ENCODE data around the gene SGMS1.
A peak's percentile ranks its signal among the peaks of the same experiment; 100 is the strongest.

The SGMS1 gene

DNA sequence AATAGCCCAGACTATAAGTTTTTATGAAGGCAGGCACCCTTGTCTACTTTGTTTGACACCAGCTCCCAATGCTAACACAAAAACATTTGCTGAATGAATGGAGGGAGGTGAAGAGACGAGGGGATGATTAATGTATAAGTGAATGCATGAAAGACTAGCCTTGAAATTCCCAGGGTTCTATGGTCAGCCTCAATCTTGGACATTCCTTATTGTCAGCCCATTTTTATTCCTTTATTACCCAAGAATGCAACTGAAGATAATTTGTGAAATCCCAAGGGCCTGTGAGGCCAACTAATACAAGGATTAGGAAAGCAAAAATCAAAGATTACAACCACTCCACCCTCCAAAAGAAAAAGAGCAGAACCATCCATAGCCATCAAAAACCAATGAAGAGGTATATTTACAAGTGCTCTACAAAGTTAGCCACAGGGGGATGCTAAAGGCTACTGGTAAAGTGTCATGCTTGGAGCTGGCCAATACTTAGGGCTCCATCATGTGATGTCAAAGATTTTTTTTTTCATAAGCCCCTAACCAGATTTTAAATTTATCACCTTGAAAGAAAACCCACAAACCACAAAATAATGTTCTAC, 332.4 kb downstream of the SGMS1 start:
- no CpG with 5 or more reads among the region's 1 CpG for WGBS
- Histone ChIP-seq H3K36me3 (ENCODE audit: control insufficient read depth in 1 of 2, insufficient read depth in 2 of 2, low read depth in 1 of 2, low read length in 2 of 2) (peaks cover 0 to 3% of the 10 kb centered on the region in 2 experiments), H3K4me1 (ENCODE audit: control insufficient read depth, insufficient read depth, low read depth, low read length) (no peaks in the 10 kb centered on the region), H3K27ac (ENCODE audit: low read length, poor library complexity, severe bottlenecking) (no peak overlapping the region), H3K9me3 (ENCODE audit: control insufficient read depth, low read length) (no peaks in the 10 kb centered on the region), H2AFZ (ENCODE audit: low read depth, low read length) (no peak overlapping the region), H3K4ac (ENCODE audit: low read depth in 1 of 2, low read length in 2 of 2) (no peak overlapping the region), H3K79me1 (replicated peaks; ENCODE audit: low read length, poor library complexity, severe bottlenecking) (no peaks in the 10 kb centered on the region), H2BK5ac (ENCODE audit: low read depth, low read length, poor library complexity, severe bottlenecking) (no peak overlapping the region), H3K27me3 (ENCODE audit: control insufficient read depth in 1 of 2, insufficient read depth in 1 of 2, low read length in 2 of 2) (no peaks in the 10 kb centered on the region), H3K4me3 (ENCODE audit: insufficient read depth in 1 of 2, low read depth in 1 of 2, low read length in 2 of 2) (no peak overlapping the region), H3K14ac (ENCODE audit: low read length in 2 of 2) (no peak overlapping the region), H3K4me2 (ENCODE audit: low read length, poor library complexity, severe bottlenecking) (no peak overlapping the region), H3K9ac (ENCODE audit: low read length) (no peak overlapping the region), H2BK15ac (ENCODE audit: low read depth, poor library complexity, severe bottlenecking) (no peak overlapping the region), H2BK120ac (ENCODE audit: low read depth, low read length) (no peak overlapping the region), H2BK12ac (ENCODE audit: low read length in 2 of 2) (no peak overlapping the region), H2AK5ac (ENCODE audit: low read length, severe bottlenecking) (no peak overlapping the region), H4K8ac (ENCODE audit: low read length) (no peak overlapping the region), H3K18ac (ENCODE audit: low read depth in 1 of 2, low read length in 2 of 2) (no peak overlapping the region), H3K23ac (ENCODE audit: low read length in 2 of 2) (no peak overlapping the region), H4K91ac (ENCODE audit: low read length) (no peak overlapping the region)
- peak; percentile 18 for DNase-seq

DNA sequence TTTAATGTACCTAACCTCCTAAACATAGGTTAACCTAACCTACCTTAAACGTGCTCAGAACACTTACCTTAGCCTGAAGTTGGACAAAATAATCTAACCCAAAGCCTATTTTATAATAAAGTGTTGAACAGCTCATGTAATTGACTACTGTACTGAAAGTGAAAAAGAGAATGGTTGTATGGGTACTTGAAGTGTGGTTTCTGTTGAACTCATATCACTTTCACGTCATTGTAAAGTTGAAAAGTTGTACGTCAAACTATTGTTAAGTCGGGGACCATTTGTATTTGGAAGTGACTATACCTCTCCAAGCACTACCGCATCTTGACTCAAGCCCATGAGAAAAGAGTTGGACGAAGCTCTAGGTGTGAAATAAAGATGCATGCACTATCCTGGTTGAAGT, 334.6 kb downstream of the SGMS1 start:
- H3K9me3 ChIP-seq (ENCODE audit: control insufficient read depth, low read length), result no peaks in the 10 kb centered on the region
- H4K91ac ChIP-seq (ENCODE audit: low read length), result no peak overlapping the region
- no peak overlapping the region for H4K8ac ChIP-seq (ENCODE audit: low read length)
- no peak overlapping the region for H3K4ac ChIP-seq (ENCODE audit: low read depth in 1 of 2, low read length in 2 of 2)
- H3K27ac ChIP-seq (ENCODE audit: low read length, poor library complexity, severe bottlenecking), result no peak overlapping the region
- no peak overlapping the region for H2BK12ac ChIP-seq (ENCODE audit: low read length in 2 of 2)
- no peak overlapping the region for H2AK5ac ChIP-seq (ENCODE audit: low read length, severe bottlenecking)
- no peak overlapping the region for H3K4me3 ChIP-seq (ENCODE audit: insufficient read depth in 1 of 2, low read depth in 1 of 2, low read length in 2 of 2)
- peaks cover 0 to 6% of the 10 kb centered on the region in 2 experiments for H3K27me3 ChIP-seq (ENCODE audit: control insufficient read depth in 1 of 2, insufficient read depth in 1 of 2, low read length in 2 of 2)
- H3K4me2 ChIP-seq (ENCODE audit: low read length, poor library complexity, severe bottlenecking), result no peak overlapping the region
- no peak overlapping the region for H2BK120ac ChIP-seq (ENCODE audit: low read depth, low read length)
- no peak overlapping the region for H3K18ac ChIP-seq (ENCODE audit: low read depth in 1 of 2, low read length in 2 of 2)
- no peak overlapping the region for H3K9ac ChIP-seq (ENCODE audit: low read length)
- 83% methylated on average over 3 of the region's 6 CpGs for WGBS
- H3K4me1 ChIP-seq (ENCODE audit: control insufficient read depth, insufficient read depth, low read depth, low read length), result no peaks in the 10 kb centered on the region
- no peak overlapping the region for H3K14ac ChIP-seq (ENCODE audit: low read length in 2 of 2)
- no peak overlapping the region for H3K23ac ChIP-seq (ENCODE audit: low read length in 2 of 2)
- H2BK5ac ChIP-seq (ENCODE audit: low read depth, low read length, poor library complexity, severe bottlenecking), result no peak overlapping the region
- H3K36me3 ChIP-seq (ENCODE audit: control insufficient read depth in 1 of 2, insufficient read depth in 2 of 2, low read depth in 1 of 2, low read length in 2 of 2), result no peaks in the 10 kb centered on the region
- no peak overlapping the region for H2BK15ac ChIP-seq (ENCODE audit: low read depth, poor library complexity, severe bottlenecking)
- H3K79me1 ChIP-seq (replicated peaks; ENCODE audit: low read length, poor library complexity, severe bottlenecking), result no peaks in the 10 kb centered on the region
- no peak overlapping the region for H2AFZ ChIP-seq (ENCODE audit: low read depth, low read length)
- no peak for DNase-seq

DNA sequence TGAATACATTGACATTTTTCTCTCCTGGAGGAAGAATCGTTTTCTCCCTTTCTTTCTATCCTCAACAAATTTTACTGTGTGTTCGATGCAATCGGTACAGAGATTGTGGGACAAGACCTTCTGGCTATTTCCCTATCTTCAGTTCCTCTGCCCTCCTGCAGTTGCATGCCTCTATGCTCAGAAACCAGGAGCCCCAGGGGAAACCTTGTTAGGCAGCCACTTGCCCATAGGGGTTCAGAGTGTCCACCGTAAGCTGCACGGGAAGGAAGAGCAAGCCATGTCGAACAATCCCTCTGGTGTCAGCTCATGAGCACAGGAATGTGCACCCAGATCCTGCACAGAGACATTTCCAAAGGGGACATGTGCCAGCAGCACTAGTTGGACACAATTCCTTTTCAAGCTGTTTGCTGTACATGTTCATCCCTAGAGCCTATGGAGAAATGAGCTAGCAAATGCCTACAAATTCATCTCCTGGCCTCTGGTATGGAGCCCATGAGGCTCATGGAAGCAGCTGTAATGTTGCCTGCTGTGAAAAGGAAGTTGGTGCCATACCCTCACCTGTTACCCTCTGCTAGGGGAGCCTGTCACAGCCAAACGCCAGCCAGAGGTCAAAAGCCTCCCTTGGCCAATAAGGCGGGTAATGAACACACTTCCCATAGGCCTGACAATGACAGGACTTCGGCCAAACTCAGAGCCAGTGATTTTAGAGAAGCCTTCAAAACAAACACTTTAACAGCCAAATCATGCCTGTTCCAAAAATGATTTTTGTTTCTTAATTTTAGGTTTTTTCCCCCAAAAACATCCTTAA, 336.6 kb downstream of the SGMS1 start:
- no peak overlapping the region for H3K4me2 ChIP-seq (ENCODE audit: low read length, poor library complexity, severe bottlenecking)
- no peak overlapping the region for H3K14ac ChIP-seq (ENCODE audit: low read length in 2 of 2)
- H3K27ac ChIP-seq (ENCODE audit: low read length, poor library complexity, severe bottlenecking), result no peak overlapping the region
- H3K23ac ChIP-seq (ENCODE audit: low read length in 2 of 2), result no peak overlapping the region
- H3K4me3 ChIP-seq (ENCODE audit: insufficient read depth in 1 of 2, low read depth in 1 of 2, low read length in 2 of 2), result peak overlapping the region in 1 of 2 experiments; percentile 39
- H2AFZ ChIP-seq (ENCODE audit: low read depth, low read length), result no peak overlapping the region
- no peak overlapping the region for H2AK5ac ChIP-seq (ENCODE audit: low read length, severe bottlenecking)
- H2BK5ac ChIP-seq (ENCODE audit: low read depth, low read length, poor library complexity, severe bottlenecking), result no peak overlapping the region
- no peak overlapping the region for H4K8ac ChIP-seq (ENCODE audit: low read length)
- H4K91ac ChIP-seq (ENCODE audit: low read length), result no peak overlapping the region
- H2BK12ac ChIP-seq (ENCODE audit: low read length in 2 of 2), result no peak overlapping the region
- H2BK120ac ChIP-seq (ENCODE audit: low read depth, low read length), result no peak overlapping the region
- WGBS, result 87% methylated on average over 9 of the region's 9 CpGs
- no peak overlapping the region for H2BK15ac ChIP-seq (ENCODE audit: low read depth, poor library complexity, severe bottlenecking)
- H3K18ac ChIP-seq (ENCODE audit: low read depth in 1 of 2, low read length in 2 of 2), result no peak overlapping the region
- no peaks in the 10 kb centered on the region for H3K9me3 ChIP-seq (ENCODE audit: control insufficient read depth, low read length)
- no peaks in the 10 kb centered on the region for H3K79me1 ChIP-seq (replicated peaks; ENCODE audit: low read length, poor library complexity, severe bottlenecking)
- H3K4ac ChIP-seq (ENCODE audit: low read depth in 1 of 2, low read length in 2 of 2), result no peak overlapping the region
- no peak for DNase-seq
- no peaks in the 10 kb centered on the region for H3K36me3 ChIP-seq (ENCODE audit: control insufficient read depth in 1 of 2, insufficient read depth in 2 of 2, low read depth in 1 of 2, low read length in 2 of 2)
- H3K27me3 ChIP-seq (ENCODE audit: control insufficient read depth in 1 of 2, insufficient read depth in 1 of 2, low read length in 2 of 2), result peaks cover 0 to 7% of the 10 kb centered on the region in 2 experiments
- no peaks in the 10 kb centered on the region for H3K4me1 ChIP-seq (ENCODE audit: control insufficient read depth, insufficient read depth, low read depth, low read length)
- peak overlapping the region; percentile 28 for H3K9ac ChIP-seq (ENCODE audit: low read length)

DNA sequence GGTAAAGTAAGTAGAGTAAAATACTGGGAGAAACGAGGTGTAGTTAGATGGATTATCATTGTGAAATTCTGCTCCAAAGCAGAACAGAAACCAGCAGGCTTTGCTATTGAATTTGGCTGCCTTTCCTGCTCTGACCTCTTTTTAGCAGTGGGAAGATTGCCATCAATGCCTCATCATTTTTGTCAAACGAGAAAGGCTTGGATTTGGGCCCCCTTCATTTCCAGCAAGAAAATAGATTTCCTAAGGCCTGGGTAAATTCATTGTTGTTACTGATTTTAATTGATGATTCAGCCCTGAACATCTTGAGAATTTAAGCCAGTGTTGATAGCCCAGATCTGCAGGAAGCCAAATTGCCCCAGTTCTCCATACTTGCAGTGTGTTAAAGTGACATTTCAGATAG, 337.2 kb downstream of the SGMS1 start:
- H3K4ac ChIP-seq (ENCODE audit: low read depth in 1 of 2, low read length in 2 of 2), result no peak overlapping the region
- H4K91ac ChIP-seq (ENCODE audit: low read length), result no peak overlapping the region
- H3K23ac ChIP-seq (ENCODE audit: low read length in 2 of 2), result no peak overlapping the region
- H2AK5ac ChIP-seq (ENCODE audit: low read length, severe bottlenecking), result no peak overlapping the region
- H4K8ac ChIP-seq (ENCODE audit: low read length), result no peak overlapping the region
- H2BK120ac ChIP-seq (ENCODE audit: low read depth, low read length), result no peak overlapping the region
- H3K4me1 ChIP-seq (ENCODE audit: control insufficient read depth, insufficient read depth, low read depth, low read length), result no peaks in the 10 kb centered on the region
- H3K27me3 ChIP-seq (ENCODE audit: control insufficient read depth in 1 of 2, insufficient read depth in 1 of 2, low read length in 2 of 2), result peaks cover 0 to 13% of the 10 kb centered on the region in 2 experiments
- H3K4me2 ChIP-seq (ENCODE audit: low read length, poor library complexity, severe bottlenecking), result no peak overlapping the region
- no peak for DNase-seq
- H3K9me3 ChIP-seq (ENCODE audit: control insufficient read depth, low read length), result no peaks in the 10 kb centered on the region
- H2BK12ac ChIP-seq (ENCODE audit: low read length in 2 of 2), result no peak overlapping the region
- no peak overlapping the region for H3K18ac ChIP-seq (ENCODE audit: low read depth in 1 of 2, low read length in 2 of 2)
- 60% methylated on average over 2 of the region's 2 CpGs for WGBS
- H2BK5ac ChIP-seq (ENCODE audit: low read depth, low read length, poor library complexity, severe bottlenecking), result no peak overlapping the region
- H3K79me1 ChIP-seq (replicated peaks; ENCODE audit: low read length, poor library complexity, severe bottlenecking), result no peaks in the 10 kb centered on the region
- no peak overlapping the region for H2BK15ac ChIP-seq (ENCODE audit: low read depth, poor library complexity, severe bottlenecking)
- peak overlapping the region; percentile 33 for H3K9ac ChIP-seq (ENCODE audit: low read length)
- no peak overlapping the region for H3K14ac ChIP-seq (ENCODE audit: low read length in 2 of 2)
- no peaks in the 10 kb centered on the region for H3K36me3 ChIP-seq (ENCODE audit: control insufficient read depth in 1 of 2, insufficient read depth in 2 of 2, low read depth in 1 of 2, low read length in 2 of 2)
- no peak overlapping the region for H3K27ac ChIP-seq (ENCODE audit: low read length, poor library complexity, severe bottlenecking)
- H2AFZ ChIP-seq (ENCODE audit: low read depth, low read length), result no peak overlapping the region
- H3K4me3 ChIP-seq (ENCODE audit: insufficient read depth in 1 of 2, low read depth in 1 of 2, low read length in 2 of 2), result peak overlapping the region in 1 of 2 experiments; percentile 39
